ENCODE data around the gene CMTM8.
"Not testable (repeated sequence)": the region's sequence is repeated elsewhere in the genome, so short reads cannot be mapped to it uniquely, and the experiment has no call there.

Gene CMTM8

GRCh38 chr3:32238453-32239306, at the start of gene CMTM8:
Gene CMTM8, plus strand, starts transcription at chr3:32238680. Its CDS starts 293 bp downstream, at chr3:32238973.
- Histone ChIP-seq H3K36me3 (ENCODE audit: insufficient read depth, low read length) (no peaks in the 10 kb centered on the region), H2AFZ (ENCODE audit: low read depth, low read length) (peak within 1 kb of the TSS; percentile 99), H3K27me3 (ENCODE audit: insufficient read depth, low read length) (peaks cover 35% of the 10 kb centered on the region), H3K4me3 (ENCODE audit: low read length) (peak within 1 kb of the TSS; percentile 54), H3K4me1 (ENCODE audit: insufficient read depth, low read length) (peaks cover 9% of the 10 kb centered on the region), H3K9me3 (ENCODE audit: low read length) (no peaks in the 10 kb centered on the region)

GRCh38 chr3:32189693-32190092, 48.8 kb upstream of the CMTM8 start:
- Histone ChIP-seq H3K4me3 (ENCODE audit: low read length) (no peak overlapping the region), H3K27me3 (ENCODE audit: insufficient read depth, low read length) (no peaks in the 10 kb centered on the region), H2AFZ (ENCODE audit: low read depth, low read length) (no peak overlapping the region), H3K9me3 (ENCODE audit: low read length) (no peaks in the 10 kb centered on the region), H3K36me3 (ENCODE audit: insufficient read depth, low read length) (no peaks in the 10 kb centered on the region), H3K4me1 (ENCODE audit: insufficient read depth, low read length) (peaks cover 9% of the 10 kb centered on the region)

- H3K27me3 ChIP-seq (ENCODE audit: insufficient read depth, low read length); H3K9me3 ChIP-seq (ENCODE audit: low read length); H3K4me3 ChIP-seq (ENCODE audit: low read length); H3K36me3 ChIP-seq (ENCODE audit: insufficient read depth, low read length); H3K4me1 ChIP-seq (ENCODE audit: insufficient read depth, low read length); H2AFZ ChIP-seq (ENCODE audit: low read depth, low read length): not testable (repeated sequence)
Observed at GRCh38 chr3:32190556-32190955, 47.9 kb upstream of the CMTM8 start.

GRCh38 chr3:32193101-32193500, 45.4 kb upstream of the CMTM8 start:
- H2AFZ ChIP-seq (ENCODE audit: low read depth, low read length): no peak overlapping the region
- no peaks in the 10 kb centered on the region for H3K27me3 ChIP-seq (ENCODE audit: insufficient read depth, low read length)
- H3K36me3 ChIP-seq (ENCODE audit: insufficient read depth, low read length): no peaks in the 10 kb centered on the region
- H3K4me1 ChIP-seq (ENCODE audit: insufficient read depth, low read length): no peaks in the 10 kb centered on the region
- H3K4me3 ChIP-seq (ENCODE audit: low read length): no peak overlapping the region
- no peaks in the 10 kb centered on the region for H3K9me3 ChIP-seq (ENCODE audit: low read length)

- Histone ChIP-seq H3K4me1 (ENCODE audit: insufficient read depth, low read length) (no peaks in the 10 kb centered on the region), H3K9me3 (ENCODE audit: low read length) (no peaks in the 10 kb centered on the region), H2AFZ (ENCODE audit: low read depth, low read length) (no peak overlapping the region), H3K4me3 (ENCODE audit: low read length) (no peak overlapping the region), H3K27me3 (ENCODE audit: insufficient read depth, low read length) (no peaks in the 10 kb centered on the region), H3K36me3 (ENCODE audit: insufficient read depth, low read length) (no peaks in the 10 kb centered on the region)
Observed at GRCh38 chr3:32194653-32195052, 43.8 kb upstream of the CMTM8 start.

GRCh38 chr3:32195995-32196540, 42.4 kb upstream of the CMTM8 start:
- H2AFZ ChIP-seq (ENCODE audit: low read depth, low read length): no peak overlapping the region
- no peaks in the 10 kb centered on the region for H3K36me3 ChIP-seq (ENCODE audit: insufficient read depth, low read length)
- H3K4me3 ChIP-seq (ENCODE audit: low read length): no peak overlapping the region
- no peaks in the 10 kb centered on the region for H3K9me3 ChIP-seq (ENCODE audit: low read length)
- no peaks in the 10 kb centered on the region for H3K4me1 ChIP-seq (ENCODE audit: insufficient read depth, low read length)
- no peaks in the 10 kb centered on the region for H3K27me3 ChIP-seq (ENCODE audit: insufficient read depth, low read length)

- Histone ChIP-seq H3K27me3 (ENCODE audit: insufficient read depth, low read length) (no peaks in the 10 kb centered on the region), H3K36me3 (ENCODE audit: insufficient read depth, low read length) (no peaks in the 10 kb centered on the region), H3K4me3 (ENCODE audit: low read length) (no peak overlapping the region), H3K9me3 (ENCODE audit: low read length) (no peaks in the 10 kb centered on the region), H3K4me1 (ENCODE audit: insufficient read depth, low read length) (no peaks in the 10 kb centered on the region), H2AFZ (ENCODE audit: low read depth, low read length) (no peak overlapping the region)
Observed at GRCh38 chr3:32197991-32198390, 40.5 kb upstream of the CMTM8 start.

GRCh38 chr3:32198714-32199113, 39.8 kb upstream of the CMTM8 start:
- Histone ChIP-seq H3K27me3 (ENCODE audit: insufficient read depth, low read length) (no peaks in the 10 kb centered on the region), H3K4me3 (ENCODE audit: low read length) (no peak overlapping the region)

GRCh38 chr3:32200490-32200889, 38.0 kb upstream of the CMTM8 start:
- no peaks in the 10 kb centered on the region for H3K4me1 ChIP-seq (ENCODE audit: insufficient read depth, low read length)
- no peaks in the 10 kb centered on the region for H3K27me3 ChIP-seq (ENCODE audit: insufficient read depth, low read length)
- no peak overlapping the region for H3K4me3 ChIP-seq (ENCODE audit: low read length)
- H2AFZ ChIP-seq (ENCODE audit: low read depth, low read length): no peak overlapping the region
- no peaks in the 10 kb centered on the region for H3K36me3 ChIP-seq (ENCODE audit: insufficient read depth, low read length)
- H3K9me3 ChIP-seq (ENCODE audit: low read length): no peaks in the 10 kb centered on the region

More at GRCh38 chr3:32198714-32199113, 39.8 kb upstream of the CMTM8 start:
- Histone ChIP-seq H3K9me3 (ENCODE audit: low read length) (no peaks in the 10 kb centered on the region), H3K4me1 (ENCODE audit: insufficient read depth, low read length) (no peaks in the 10 kb centered on the region), H2AFZ (ENCODE audit: low read depth, low read length) (no peak overlapping the region), H3K36me3 (ENCODE audit: insufficient read depth, low read length) (no peaks in the 10 kb centered on the region)

GRCh38 chr3:32200992-32201758, 37.3 kb upstream of the CMTM8 start:
- Histone ChIP-seq H3K9me3 (ENCODE audit: low read length) (no peaks in the 10 kb centered on the region), H2AFZ (ENCODE audit: low read depth, low read length) (no peak overlapping the region), H3K27me3 (ENCODE audit: insufficient read depth, low read length) (no peaks in the 10 kb centered on the region), H3K4me1 (ENCODE audit: insufficient read depth, low read length) (no peaks in the 10 kb centered on the region), H3K36me3 (ENCODE audit: insufficient read depth, low read length) (no peaks in the 10 kb centered on the region), H3K4me3 (ENCODE audit: low read length) (no peak overlapping the region)

GRCh38 chr3:32202496-32202895, 36.0 kb upstream of the CMTM8 start:
- Histone ChIP-seq H3K4me1 (ENCODE audit: insufficient read depth, low read length) (no peaks in the 10 kb centered on the region), H3K9me3 (ENCODE audit: low read length) (no peaks in the 10 kb centered on the region), H3K27me3 (ENCODE audit: insufficient read depth, low read length) (no peaks in the 10 kb centered on the region), H3K4me3 (ENCODE audit: low read length) (no peak overlapping the region), H3K36me3 (ENCODE audit: insufficient read depth, low read length) (no peaks in the 10 kb centered on the region), H2AFZ (ENCODE audit: low read depth, low read length) (no peak overlapping the region)

- Histone ChIP-seq H3K9me3 (ENCODE audit: low read length) (no peaks in the 10 kb centered on the region), H3K4me1 (ENCODE audit: insufficient read depth, low read length) (no peaks in the 10 kb centered on the region), H3K4me3 (ENCODE audit: low read length) (no peak overlapping the region), H2AFZ (ENCODE audit: low read depth, low read length) (no peak overlapping the region), H3K27me3 (ENCODE audit: insufficient read depth, low read length) (no peaks in the 10 kb centered on the region), H3K36me3 (ENCODE audit: insufficient read depth, low read length) (no peaks in the 10 kb centered on the region)
Observed at GRCh38 chr3:32203854-32204253, 34.6 kb upstream of the CMTM8 start.

- H3K9me3 ChIP-seq (ENCODE audit: low read length): no peaks in the 10 kb centered on the region
- no peaks in the 10 kb centered on the region for H3K27me3 ChIP-seq (ENCODE audit: insufficient read depth, low read length)
- H3K36me3 ChIP-seq (ENCODE audit: insufficient read depth, low read length): no peaks in the 10 kb centered on the region
- no peak overlapping the region for H3K4me3 ChIP-seq (ENCODE audit: low read length)
- H3K4me1 ChIP-seq (ENCODE audit: insufficient read depth, low read length): no peaks in the 10 kb centered on the region
- no peak overlapping the region for H2AFZ ChIP-seq (ENCODE audit: low read depth, low read length)
Observed at GRCh38 chr3:32208447-32208846, 30.0 kb upstream of the CMTM8 start.

All from neuron (in vitro differentiated cells).